Mucosa of rectum (tissue), 2 donors: ENCODE results near the gene CALML6.

Experiments used
- H3K27ac ChIP-seq, 2 donors: one replicate each; pipeline ENCODE4 v1.7.0; 2013; ENCODE audit warnings: inconsistent platforms in 2 of 2, low read depth in 2 of 2, low read length in 2 of 2
- H3K27me3 ChIP-seq, 2 donors: one replicate each; pipeline ENCODE4 v1.7.0; 2013; ENCODE audit warnings: low read length in 2 of 2; ENCODE audit not compliant: control insufficient read depth in 2 of 2, insufficient read depth in 2 of 2
- H3K36me3 ChIP-seq, 2 donors: one replicate each; pipeline ENCODE4 v1.7.0; 2013; ENCODE audit warnings: low read length in 2 of 2; ENCODE audit not compliant: control insufficient read depth in 2 of 2, insufficient read depth in 2 of 2
- H3K4me1 ChIP-seq, 2 donors: one replicate each; pipeline ENCODE4 v1.7.0; 2013; ENCODE audit warnings: low read length in 2 of 2, mild to moderate bottlenecking in 1 of 2; ENCODE audit not compliant: control insufficient read depth in 2 of 2, insufficient read depth in 2 of 2
- H3K4me3 ChIP-seq, 2 donors: one replicate each; pipeline ENCODE4 v1.7.0; 2013; ENCODE audit warnings: low read length in 2 of 2
- H3K9ac ChIP-seq, 2 donors: one replicate each; pipeline ENCODE4 v1.7.0; 2013; ENCODE audit warnings: low read length in 2 of 2, low read depth in 1 of 2, mild to moderate bottlenecking in 1 of 2
- H3K9me3 ChIP-seq, 2 donors: one replicate each; pipeline ENCODE4 v1.7.0; 2013; ENCODE audit warnings: low read length in 2 of 2; ENCODE audit not compliant: control insufficient read depth in 2 of 2
- donor health status: healthy.
- donor health status: Normal muscosa, but diverticular disease.

CALML6 gene

DNA sequence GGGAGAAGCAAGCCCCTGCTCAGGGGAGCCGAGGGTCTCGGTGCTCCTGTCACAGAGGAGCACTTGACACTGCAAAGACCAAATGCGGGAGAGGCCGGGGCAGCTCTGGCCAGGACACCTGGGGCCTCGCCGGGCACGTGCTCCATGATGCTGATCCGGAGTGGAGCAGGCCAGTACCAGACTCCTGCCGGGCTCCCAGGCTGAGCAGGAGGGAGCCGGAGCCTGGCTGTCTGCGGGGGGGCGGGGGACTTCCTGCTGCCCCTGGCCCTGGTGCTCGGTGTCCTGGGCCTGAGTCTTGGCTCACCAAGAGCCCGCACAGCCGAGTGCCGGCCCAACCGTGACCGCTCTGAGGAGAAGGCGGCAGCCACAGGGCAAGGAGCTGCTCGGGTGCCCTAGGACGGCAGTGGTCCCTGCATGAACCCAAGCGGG, 42.5 kb downstream of the CALML6 start:
- Histone ChIP-seq H3K27ac (no peak overlapping the region), H3K9me3 (no peaks in the 10 kb centered on the region), H3K9ac (no peak overlapping the region), H3K36me3 (no peaks in the 10 kb centered on the region), H3K4me3 (no peak overlapping the region), H3K4me1 (no peaks in the 10 kb centered on the region), H3K27me3 (peaks cover 0 to 3% of the 10 kb centered on the region in 2 donors)

DNA sequence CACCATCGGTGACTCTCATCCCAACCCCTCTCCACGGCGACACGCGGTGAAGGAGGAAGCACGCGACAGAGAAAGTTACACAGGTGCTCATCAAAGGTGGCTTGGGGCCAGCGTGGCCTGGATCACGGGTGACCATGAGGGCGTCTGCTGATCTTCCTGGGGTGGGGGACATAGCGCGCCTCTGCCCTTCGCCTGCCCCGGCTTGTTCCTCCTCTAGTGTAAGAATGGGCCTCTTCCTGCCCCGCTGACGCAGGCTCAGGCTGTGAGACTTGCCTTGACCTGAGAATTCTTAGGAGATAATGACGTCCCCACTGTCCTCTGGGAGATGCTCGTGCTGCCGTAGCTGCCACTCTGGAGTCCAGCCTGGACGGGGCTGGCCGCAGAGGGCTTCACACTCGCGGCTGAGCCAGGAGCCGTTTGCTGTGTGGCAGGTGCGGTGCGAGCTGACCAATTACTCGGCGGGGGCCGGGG, 43.0 kb downstream of the CALML6 start:
- H3K4me3 ChIP-seq, result no peak overlapping the region
- no peaks in the 10 kb centered on the region for H3K4me1 ChIP-seq
- H3K9me3 ChIP-seq, result no peaks in the 10 kb centered on the region
- no peak overlapping the region for H3K9ac ChIP-seq
- H3K36me3 ChIP-seq, result no peaks in the 10 kb centered on the region
- peaks cover 2 to 3% of the 10 kb centered on the region in 2 donors for H3K27me3 ChIP-seq
- no peak overlapping the region for H3K27ac ChIP-seq

DNA sequence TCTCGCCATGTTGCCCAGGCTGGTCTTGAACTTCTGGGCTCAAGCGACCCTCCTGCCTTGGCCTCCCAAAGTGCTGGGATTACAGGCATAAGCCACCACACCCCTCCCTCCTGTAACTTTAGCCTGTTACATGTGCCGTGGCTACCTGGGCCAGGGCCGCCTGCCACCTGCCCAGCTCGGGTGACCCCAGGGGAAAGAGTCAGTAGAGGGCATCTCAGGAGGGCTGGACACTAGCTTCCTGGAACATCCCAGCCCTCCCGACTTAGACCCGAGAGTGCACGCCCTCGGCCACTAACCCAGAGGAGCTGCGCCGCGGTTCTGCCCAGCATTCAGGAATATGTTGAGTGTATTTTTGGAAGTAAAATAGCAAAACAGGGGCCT, 44.4 kb downstream of the CALML6 start:
- no peaks in the 10 kb centered on the region for H3K9me3 ChIP-seq
- no peak overlapping the region for H3K27ac ChIP-seq
- no peak overlapping the region for H3K9ac ChIP-seq
- peaks cover 2 to 3% of the 10 kb centered on the region in 2 donors for H3K27me3 ChIP-seq
- no peaks in the 10 kb centered on the region for H3K4me1 ChIP-seq
- H3K4me3 ChIP-seq, result no peak overlapping the region
- H3K36me3 ChIP-seq, result no peaks in the 10 kb centered on the region

DNA sequence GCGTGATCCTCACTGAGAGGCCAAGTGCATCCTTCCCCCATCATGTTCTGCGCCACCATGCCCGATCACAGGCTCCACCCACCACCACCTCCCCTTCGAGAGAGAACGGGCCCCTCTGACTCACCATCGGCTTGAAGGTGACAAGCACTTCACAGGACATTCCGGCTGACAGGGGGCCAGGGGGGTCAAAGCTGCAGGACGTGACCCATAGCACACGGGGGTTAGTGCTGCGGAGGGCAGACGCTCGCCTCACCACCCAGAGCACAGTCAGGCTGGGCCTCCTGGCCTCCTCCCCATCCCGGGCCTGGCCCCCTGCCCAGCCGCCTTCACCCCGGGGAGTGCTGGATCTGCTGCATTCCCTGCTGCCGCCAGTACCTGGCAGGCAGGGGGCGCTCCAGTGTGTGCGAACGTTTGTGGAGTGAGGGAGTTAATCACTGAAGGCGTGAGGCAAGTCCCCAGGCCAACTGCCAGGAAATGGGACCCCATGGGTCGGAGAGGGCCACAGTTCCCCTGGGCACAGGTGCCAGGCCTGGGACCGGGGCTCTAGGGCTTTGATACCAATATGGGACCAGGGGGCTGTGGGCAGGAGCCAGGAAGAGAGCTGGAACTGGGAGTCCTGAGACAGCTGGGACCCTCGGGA, 44.9 kb downstream of the CALML6 start:
- Histone ChIP-seq H3K4me1 (no peaks in the 10 kb centered on the region), H3K27me3 (peaks cover 2 to 3% of the 10 kb centered on the region in 2 donors), H3K4me3 (no peak overlapping the region), H3K9ac (no peak overlapping the region), H3K27ac (no peak overlapping the region), H3K9me3 (no peaks in the 10 kb centered on the region), H3K36me3 (no peaks in the 10 kb centered on the region)

DNA sequence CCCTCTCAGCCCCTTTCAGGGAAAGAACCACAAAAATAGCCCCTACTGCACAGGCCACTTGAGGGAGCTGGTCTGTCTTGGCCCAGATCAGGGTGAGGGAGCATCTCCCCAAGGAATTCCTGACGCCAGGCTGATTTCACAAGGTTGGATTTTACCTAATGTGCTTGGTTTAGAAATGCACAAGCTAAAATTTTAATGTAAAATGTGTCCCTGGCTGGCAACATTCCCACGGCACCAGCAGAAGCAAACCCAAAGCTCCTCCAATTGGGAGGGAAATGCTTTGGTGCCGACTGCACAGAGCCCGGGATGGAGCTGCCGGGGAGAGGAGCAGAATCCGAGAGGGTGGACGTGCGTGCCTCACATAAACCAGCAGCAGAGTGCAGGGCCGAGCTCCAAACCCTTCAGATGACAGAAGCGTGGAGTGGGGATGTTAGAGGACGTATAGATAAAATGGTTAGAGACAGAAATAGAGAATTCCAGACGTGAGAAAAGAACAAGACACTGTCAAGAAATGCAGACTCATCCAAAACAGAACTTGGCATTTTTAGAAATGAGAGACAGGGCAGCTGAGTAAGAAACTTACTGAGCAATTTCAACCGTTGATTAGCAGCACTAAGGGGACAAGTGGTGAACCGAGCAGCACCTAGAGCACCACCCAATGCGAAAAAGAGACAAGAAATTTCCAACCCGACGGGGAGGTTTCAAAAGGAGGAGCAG, 45.6 kb downstream of the CALML6 start:
- Histone ChIP-seq H3K27ac (no peak overlapping the region), H3K36me3 (no peaks in the 10 kb centered on the region), H3K9me3 (no peaks in the 10 kb centered on the region), H3K9ac (no peak overlapping the region), H3K27me3 (peaks cover 2 to 3% of the 10 kb centered on the region in 2 donors), H3K4me1 (no peaks in the 10 kb centered on the region), H3K4me3 (no peak overlapping the region)

DNA sequence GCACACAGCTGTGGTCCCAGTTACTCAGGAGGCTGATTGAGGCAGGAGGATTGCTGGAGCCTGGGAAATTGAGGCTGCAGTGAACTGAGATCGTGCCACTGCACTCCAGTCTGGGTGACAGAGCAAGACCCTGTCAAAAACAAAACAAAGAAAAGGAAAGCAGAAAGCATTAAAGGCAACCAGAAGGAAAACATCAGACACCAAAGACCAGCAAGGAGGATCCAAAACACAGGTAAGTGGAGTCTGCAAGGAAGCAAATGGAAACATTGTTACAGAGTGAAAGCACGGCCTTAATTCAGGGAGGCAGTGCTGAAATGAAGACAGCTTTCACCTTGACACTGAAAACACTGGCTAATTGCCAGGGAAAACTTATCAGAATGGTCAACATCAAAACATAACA, 47.7 kb downstream of the CALML6 start:
- no peak overlapping the region for H3K27ac ChIP-seq
- no peaks in the 10 kb centered on the region for H3K36me3 ChIP-seq
- H3K27me3 ChIP-seq, result peaks cover 3 to 8% of the 10 kb centered on the region in 2 donors
- no peaks in the 10 kb centered on the region for H3K9me3 ChIP-seq
- no peak overlapping the region for H3K4me3 ChIP-seq
- H3K4me1 ChIP-seq, result no peaks in the 10 kb centered on the region
- no peak overlapping the region for H3K9ac ChIP-seq

DNA sequence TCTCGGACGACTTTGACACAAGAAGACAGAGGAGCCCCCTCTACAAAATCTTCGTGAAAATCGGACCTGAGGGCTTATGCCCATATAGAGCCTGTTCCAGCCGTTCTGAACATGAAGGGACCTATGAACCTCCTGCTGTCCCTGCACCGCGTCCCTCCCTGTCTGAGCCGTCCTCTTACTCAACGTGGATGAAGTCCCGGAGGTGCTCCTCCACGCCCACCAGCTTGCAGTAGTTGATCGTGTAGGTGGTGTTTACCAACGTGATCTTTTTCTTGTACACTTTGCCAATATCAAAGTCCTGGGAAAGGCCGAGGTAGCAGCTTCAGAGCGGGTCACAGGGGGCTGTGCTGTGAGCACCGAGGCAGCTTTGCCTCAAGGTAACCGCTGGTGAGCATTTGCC, 48.5 kb downstream of the CALML6 start:
- H3K27ac ChIP-seq, result no peak overlapping the region
- no peaks in the 10 kb centered on the region for H3K36me3 ChIP-seq
- no peak overlapping the region for H3K9ac ChIP-seq
- peaks cover 3 to 11% of the 10 kb centered on the region in 2 donors for H3K27me3 ChIP-seq
- no peak overlapping the region for H3K4me3 ChIP-seq
- H3K9me3 ChIP-seq, result no peaks in the 10 kb centered on the region
- H3K4me1 ChIP-seq, result no peaks in the 10 kb centered on the region

DNA sequence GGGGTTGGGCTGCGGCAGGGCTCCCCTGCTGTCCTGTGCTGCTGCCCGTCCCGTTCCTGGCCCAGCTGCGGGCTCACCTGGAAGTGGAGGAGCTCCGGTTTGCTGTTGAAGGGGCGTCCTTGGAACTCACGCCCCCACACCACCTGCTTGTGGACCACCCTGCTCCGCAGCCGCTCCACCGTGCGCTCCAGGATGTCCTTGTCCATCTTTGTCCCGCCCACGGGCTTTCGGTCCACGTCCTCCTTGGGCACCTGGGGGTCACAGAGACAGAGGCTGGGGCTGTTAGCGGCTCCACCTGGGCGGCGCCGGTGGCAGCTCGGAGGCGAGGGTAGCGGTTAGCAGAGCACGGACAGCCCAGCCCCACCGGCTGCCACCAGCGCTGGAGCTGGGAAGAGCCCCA, 49.8 kb downstream of the CALML6 start:
- Histone ChIP-seq H3K27me3 (peaks cover 0 to 11% of the 10 kb centered on the region in 2 donors), H3K4me1 (no peaks in the 10 kb centered on the region)

DNA sequence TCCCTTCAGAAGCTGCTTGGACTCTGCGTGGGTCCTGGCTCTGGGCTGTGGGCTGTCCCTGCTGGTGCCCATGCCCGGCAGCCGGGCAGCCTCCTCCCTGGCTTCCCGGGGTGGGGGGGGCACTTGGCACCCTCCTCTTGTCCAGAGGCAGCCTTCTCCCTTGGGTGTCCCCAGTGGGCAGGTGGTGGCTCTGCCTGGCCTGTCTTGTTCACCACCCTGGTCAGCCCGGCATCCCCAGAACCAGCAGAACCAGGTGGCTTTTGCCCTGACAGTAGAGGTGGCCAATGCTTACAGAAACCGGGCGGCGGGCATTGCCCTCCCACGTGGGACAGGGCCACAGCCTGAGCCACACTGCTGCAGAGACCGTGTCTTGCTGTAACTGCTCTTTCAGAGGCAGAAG, 50.5 kb downstream of the CALML6 start:
- H3K36me3 ChIP-seq, result no peaks in the 10 kb centered on the region
- no peak overlapping the region for H3K9ac ChIP-seq
- H3K9me3 ChIP-seq, result no peaks in the 10 kb centered on the region
- no peak overlapping the region for H3K4me3 ChIP-seq
- H3K27me3 ChIP-seq, result peaks cover 0 to 11% of the 10 kb centered on the region in 2 donors
- no peaks in the 10 kb centered on the region for H3K4me1 ChIP-seq
- H3K27ac ChIP-seq, result no peak overlapping the region

More for the DNA sequence above, 49.8 kb downstream of the CALML6 start:
- Histone ChIP-seq H3K27ac (no peak overlapping the region), H3K9ac (no peak overlapping the region), H3K4me3 (no peak overlapping the region), H3K9me3 (no peaks in the 10 kb centered on the region), H3K36me3 (no peaks in the 10 kb centered on the region)

DNA sequence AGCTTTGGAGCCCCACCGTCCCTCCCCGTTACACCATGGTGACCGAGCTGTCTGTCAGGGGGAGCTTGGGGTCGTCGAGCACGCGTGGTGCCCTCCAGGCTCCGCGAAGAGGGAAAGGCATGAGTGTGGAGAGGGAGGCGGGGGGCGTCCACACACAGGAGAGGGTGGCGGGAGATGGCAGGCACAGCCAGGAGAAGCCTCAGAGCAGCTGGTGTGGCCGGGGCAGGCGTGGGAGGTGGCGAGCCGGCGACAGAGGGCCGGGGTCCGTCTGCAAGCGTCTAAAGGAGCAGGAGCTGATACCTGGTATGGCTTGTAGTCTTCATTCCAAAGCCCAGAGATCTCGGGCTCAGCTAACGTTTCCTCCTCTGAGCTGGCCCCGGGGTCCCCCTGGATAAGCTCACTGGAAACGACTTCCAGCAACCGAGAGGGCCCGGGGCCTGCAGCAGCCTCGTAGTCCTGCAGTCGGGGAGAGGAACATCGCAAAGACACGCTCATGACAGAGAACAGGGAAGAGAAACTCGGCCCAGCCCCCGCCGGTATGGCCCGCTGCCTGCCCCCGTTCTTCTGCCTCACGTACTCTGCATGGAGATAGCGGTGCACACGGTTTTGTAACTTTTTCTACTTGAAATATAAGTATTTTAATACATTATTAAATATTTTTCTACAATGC, 51.1 kb downstream of the CALML6 start:
- Histone ChIP-seq H3K27me3 (peaks cover 0 to 11% of the 10 kb centered on the region in 2 donors), H3K27ac (no peak overlapping the region), H3K4me3 (no peak overlapping the region), H3K9ac (no peak overlapping the region), H3K9me3 (no peaks in the 10 kb centered on the region), H3K4me1 (no peaks in the 10 kb centered on the region), H3K36me3 (no peaks in the 10 kb centered on the region)
